GM10266 (cell line): ENCODE measurements around the gene LDLRAD3.

Experiments used
- DNase-seq: peaks from one replicate; pipeline ENCODE4 v3.0.0; 2012; ENCODE audit errors: extremely low spot score
- CTCF ChIP-seq: IDR thresholded peaks from 2 replicates; pipeline ENCODE4 v1.5.1; 2012; ENCODE audit warnings: mild to moderate bottlenecking, low read depth; ENCODE audit not compliant: control insufficient read depth, insufficient read depth; ENCODE audit errors: missing control alignments

Gene LDLRAD3

GRCh38 chr11:35916270-35916669, 27.6 kb upstream of the LDLRAD3 start:
- no peak for TF ChIP-seq CTCF
- no peak for DNase-seq

- no peak for TF ChIP-seq CTCF
- DNase-seq: no peak
These were observed 26.2 kb upstream of the LDLRAD3 start for GRCh38 chr11:35917676-35918075.

- TF ChIP-seq CTCF: no peak
- DNase-seq: no peak
These were observed 25.1 kb upstream of the LDLRAD3 start for GRCh38 chr11:35918716-35919115.

- no peak for TF ChIP-seq CTCF
- no peak for DNase-seq
These were observed 24.6 kb upstream of the LDLRAD3 start for GRCh38 chr11:35919244-35919643.

- DNase-seq: no peak
- no peak for TF ChIP-seq CTCF
These were observed 20.4 kb upstream of the LDLRAD3 start for GRCh38 chr11:35923452-35923851.

- DNase-seq: no peak
- no peak for TF ChIP-seq CTCF
These were observed 19.1 kb upstream of the LDLRAD3 start for GRCh38 chr11:35924811-35925210.

GRCh38 chr11:35927104-35927503, 16.8 kb upstream of the LDLRAD3 start:
- no peak for DNase-seq

More at GRCh38 chr11:35927104-35927503, 16.8 kb upstream of the LDLRAD3 start:
- TF ChIP-seq CTCF: no peak
